ENCODE measurements around the gene TMEM121. TPM values are rescaled to one million over a fixed set of nuclear protein-coding genes. Genes with fewer than 3 reads are reported as not detected.

TMEM121 gene
- total RNA-seq, 4 donors from 2014 or later, result 3.9 to 6.7 (median 5.2) TPM

DNA sequence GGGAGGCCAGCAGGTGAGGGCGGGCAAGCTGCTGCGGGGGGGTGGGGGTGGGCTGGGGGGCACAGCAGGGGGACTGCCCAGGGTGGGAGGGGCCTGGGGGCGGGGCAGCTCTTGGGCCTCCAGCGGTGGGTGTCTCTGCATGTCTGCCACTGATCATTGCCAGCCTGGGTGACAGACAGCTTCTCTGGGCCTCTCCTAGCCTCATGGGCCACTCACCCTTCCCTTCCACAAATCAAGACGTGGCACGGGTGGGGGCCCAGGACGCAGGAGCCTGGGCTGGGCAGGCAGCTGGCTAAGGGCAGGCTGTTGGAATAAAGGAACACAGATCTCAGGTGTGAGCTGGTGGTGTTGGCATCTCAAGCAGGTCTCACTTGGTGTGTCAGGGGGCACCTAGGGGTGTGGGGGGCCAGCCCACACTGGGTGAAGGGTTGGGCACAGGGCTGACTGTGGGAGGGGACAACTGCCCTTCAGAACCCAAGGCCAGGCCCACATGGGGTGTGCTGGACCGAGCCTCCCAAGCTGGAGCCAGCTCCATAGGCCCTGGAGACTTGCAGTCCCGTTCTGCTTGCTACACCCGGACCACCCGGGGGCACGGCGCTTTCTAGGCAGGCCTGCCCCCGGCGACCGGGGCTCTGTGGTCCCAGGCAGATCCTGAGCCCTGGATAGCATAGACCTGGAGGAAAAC is 32.3 kb upstream of the TMEM121 start:
- ATAC-seq, result no peak
- H3K9me3 ChIP-seq, result no peaks in the 10 kb centered on the region
- H3K4me3 ChIP-seq, result no peak overlapping the region
- TF ChIP-seq POLR2A (IDR thresholded peaks at IDR 0.05) (no peak), POLR2AphosphoS5 (IDR thresholded peaks at IDR 0.05) (no peak), EP300 (IDR thresholded peaks at IDR 0.05) (no peak)
- TF ChIP-seq, protein P1, sequence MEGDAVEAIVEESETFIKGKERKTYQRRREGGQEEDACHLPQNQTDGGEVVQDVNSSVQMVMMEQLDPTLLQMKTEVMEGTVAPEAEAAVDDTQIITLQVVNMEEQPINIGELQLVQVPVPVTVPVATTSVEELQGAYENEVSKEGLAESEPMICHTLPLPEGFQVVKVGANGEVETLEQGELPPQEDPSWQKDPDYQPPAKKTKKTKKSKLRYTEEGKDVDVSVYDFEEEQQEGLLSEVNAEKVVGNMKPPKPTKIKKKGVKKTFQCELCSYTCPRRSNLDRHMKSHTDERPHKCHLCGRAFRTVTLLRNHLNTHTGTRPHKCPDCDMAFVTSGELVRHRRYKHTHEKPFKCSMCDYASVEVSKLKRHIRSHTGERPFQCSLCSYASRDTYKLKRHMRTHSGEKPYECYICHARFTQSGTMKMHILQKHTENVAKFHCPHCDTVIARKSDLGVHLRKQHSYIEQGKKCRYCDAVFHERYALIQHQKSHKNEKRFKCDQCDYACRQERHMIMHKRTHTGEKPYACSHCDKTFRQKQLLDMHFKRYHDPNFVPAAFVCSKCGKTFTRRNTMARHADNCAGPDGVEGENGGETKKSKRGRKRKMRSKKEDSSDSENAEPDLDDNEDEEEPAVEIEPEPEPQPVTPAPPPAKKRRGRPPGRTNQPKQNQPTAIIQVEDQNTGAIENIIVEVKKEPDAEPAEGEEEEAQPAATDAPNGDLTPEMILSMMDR (IDR thresholded peaks at IDR 0.05), result no peak
- peaks cover 0 to 12% of the 10 kb centered on the region in 2 donors for H3K36me3 ChIP-seq
- no peaks in the 10 kb centered on the region for H3K27me3 ChIP-seq
- H3K4me1 ChIP-seq, result peaks cover 0 to 38% (median 9%) of the 10 kb centered on the region in 3 donors
- WGBS, 2 donors (ENCODE audit: low coverage in 1 of 2), result no CpG with 5 or more reads among the region's 16 CpGs
- no peak overlapping the region for H3K27ac ChIP-seq

DNA sequence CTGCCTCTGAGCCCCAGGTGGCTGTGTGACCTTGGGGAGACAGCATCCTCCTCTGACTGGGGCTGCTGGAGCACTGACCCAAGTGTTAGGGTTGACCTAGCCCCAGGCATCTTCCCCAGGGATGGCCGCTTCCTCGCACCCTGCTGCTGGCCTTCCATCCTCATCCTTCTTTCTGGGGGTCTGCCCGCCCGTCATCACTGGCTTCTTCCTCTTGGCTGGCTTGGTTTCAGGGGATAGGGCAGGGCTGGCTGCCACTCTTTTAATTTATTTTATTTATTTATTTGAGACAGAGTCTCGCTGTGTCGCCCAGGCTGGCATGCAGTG is 31.8 kb upstream of the TMEM121 start:
- TF ChIP-seq POLR2A (IDR thresholded peaks at IDR 0.05), result no peak
- WGBS, 2 donors (ENCODE audit: low coverage in 1 of 2), result 90 to 97% methylated on average over 4 to 6 of the region's 6 CpGs
- peaks cover 0 to 12% of the 10 kb centered on the region in 2 donors for H3K36me3 ChIP-seq

DNA sequence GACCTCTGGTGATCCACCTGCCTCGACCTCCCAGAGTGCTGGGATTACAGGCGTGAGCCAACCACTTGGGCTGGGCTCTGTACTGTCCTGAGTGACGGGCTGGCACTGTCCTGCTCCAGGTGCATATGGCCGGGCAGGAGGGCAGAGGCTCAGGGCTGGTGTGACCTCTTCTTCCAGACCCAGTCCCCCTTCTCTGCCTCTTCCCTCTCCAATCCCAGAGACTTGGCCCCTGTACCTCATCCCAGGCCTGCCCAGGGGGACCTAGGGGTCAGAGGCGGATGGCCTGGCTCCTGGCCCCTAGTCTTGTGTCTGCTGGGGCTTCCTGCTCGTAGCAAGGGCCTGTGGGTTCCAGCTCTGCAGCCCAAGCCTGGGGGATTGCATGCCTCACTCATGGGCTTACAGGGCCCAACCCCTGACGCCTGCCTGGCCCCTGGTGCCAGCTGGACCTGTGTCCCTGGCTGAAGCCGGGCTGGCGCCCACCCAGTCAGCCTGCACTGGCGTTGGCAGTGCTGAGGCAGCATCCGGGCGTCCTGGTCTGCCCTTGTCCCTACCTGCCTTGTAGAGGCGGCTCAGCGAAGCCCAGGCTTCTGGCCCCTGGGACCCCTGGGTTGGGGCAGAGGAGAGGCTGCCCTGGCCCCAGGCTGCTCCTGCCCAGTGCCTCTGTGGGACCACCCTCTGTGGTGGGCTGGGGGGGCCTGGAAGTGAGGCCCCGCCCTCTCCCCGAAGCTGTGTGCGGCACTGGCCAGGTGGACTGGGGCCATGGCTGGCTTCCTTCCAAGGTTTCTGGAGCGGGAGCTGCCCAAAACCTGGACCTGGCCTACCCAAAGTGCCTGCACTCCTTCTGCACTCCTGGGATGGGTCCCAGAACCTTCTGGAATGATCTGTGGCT is 31.0 kb upstream of the TMEM121 start:
- H3K9me3 ChIP-seq, result no peaks in the 10 kb centered on the region
- peaks cover 0 to 12% of the 10 kb centered on the region in 2 donors for H3K36me3 ChIP-seq
- no peak overlapping the region for H3K4me3 ChIP-seq
- H3K27ac ChIP-seq, result no peak overlapping the region
- TF ChIP-seq EP300 (IDR thresholded peaks at IDR 0.05), result no peak
- TF ChIP-seq, protein P1 (IDR thresholded peaks at IDR 0.05), result no peak
- TF ChIP-seq POLR2A (IDR thresholded peaks at IDR 0.05), result no peak
- no peak for TF ChIP-seq POLR2AphosphoS5 (IDR thresholded peaks at IDR 0.05)
- H3K4me1 ChIP-seq, result peaks cover 0 to 27% (median 3%) of the 10 kb centered on the region in 3 donors
- ATAC-seq, result no peak
- no peaks in the 10 kb centered on the region for H3K27me3 ChIP-seq
- WGBS, 2 donors (ENCODE audit: low coverage in 1 of 2), result 80% methylated on average over 2 of the region's 18 CpGs; no CpG with 5 or more reads in 1 of the 2 donors

More for the DNA sequence above, 31.8 kb upstream of the TMEM121 start:
- Histone ChIP-seq H3K4me3 (no peak overlapping the region), H3K4me1 (peaks cover 0 to 34% (median 4%) of the 10 kb centered on the region in 3 donors), H3K27me3 (no peaks in the 10 kb centered on the region), H3K27ac (no peak overlapping the region), H3K9me3 (no peaks in the 10 kb centered on the region)
- ATAC-seq, result no peak

DNA sequence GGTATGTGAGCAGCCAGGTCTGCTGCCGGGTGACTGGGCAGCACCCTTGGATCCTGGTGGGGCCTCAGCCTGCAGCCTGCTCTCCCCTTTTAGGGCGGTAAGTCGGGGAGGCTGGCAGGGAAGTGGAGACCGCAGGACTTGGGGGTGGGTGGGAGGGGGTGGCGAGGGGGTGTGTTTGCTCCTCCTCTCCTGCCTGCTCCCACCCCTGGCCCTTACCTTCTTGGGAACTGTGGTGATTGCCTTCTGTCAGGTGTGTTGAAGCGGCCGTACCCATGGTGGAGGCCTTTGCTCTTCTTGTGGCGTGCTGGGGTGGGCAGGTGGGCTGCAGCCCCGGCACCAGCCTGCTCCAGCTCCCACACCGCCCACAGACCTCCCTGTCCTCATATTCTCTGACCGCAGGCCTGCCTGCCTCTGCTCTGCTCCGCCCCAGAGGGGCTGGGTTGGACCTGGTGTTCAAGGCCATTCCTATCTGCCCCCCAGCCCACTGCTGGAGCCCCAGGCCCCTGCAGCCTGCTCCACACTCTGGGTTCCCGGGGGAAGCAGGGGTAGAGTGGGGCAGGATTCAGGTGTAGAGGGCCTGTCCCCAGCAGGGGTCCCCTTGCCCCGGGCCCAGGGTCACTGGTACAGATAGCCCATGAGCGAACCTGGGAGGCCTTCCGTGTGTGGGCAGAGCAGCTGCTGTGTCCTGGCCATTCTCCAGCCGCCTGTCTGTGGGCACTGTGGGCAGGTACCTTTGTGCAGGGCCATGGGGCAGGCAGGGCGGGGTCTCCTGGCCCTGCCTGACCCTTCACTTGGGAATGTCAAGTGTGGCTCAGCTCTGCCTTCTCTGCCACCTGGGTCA is 30.2 kb upstream of the TMEM121 start:
- Histone ChIP-seq H3K27ac (no peak overlapping the region), H3K9me3 (no peaks in the 10 kb centered on the region), H3K36me3 (peaks cover 0 to 12% of the 10 kb centered on the region in 2 donors), H3K4me3 (no peak overlapping the region), H3K27me3 (no peaks in the 10 kb centered on the region), H3K4me1 (peaks cover 0 to 26% (median 3%) of the 10 kb centered on the region in 3 donors)
- WGBS, 2 donors (ENCODE audit: low coverage in 1 of 2), result 100% methylated on average over 1 of the region's 18 CpGs; no CpG with 5 or more reads in 1 of the 2 donors
- ATAC-seq, result no peak
- no peak for TF ChIP-seq EP300 (IDR thresholded peaks at IDR 0.05)
- no peak for TF ChIP-seq POLR2A (IDR thresholded peaks at IDR 0.05)
- TF ChIP-seq, protein P1 (IDR thresholded peaks at IDR 0.05), result no peak
- TF ChIP-seq POLR2AphosphoS5 (IDR thresholded peaks at IDR 0.05), result no peak
